ENCODE measurements around the gene STPG3.

Gene STPG3

GRCh38 chr9:137264067-137264466 is 13.0 kb downstream of the STPG3 start:
- DNase-seq (ENCODE audit: insufficient read length, low spot score) (no peak), FAIRE-seq (no peak)

GRCh38 chr9:137265496-137266161 is 14.5 kb downstream of the STPG3 start:
- FAIRE-seq (no peak), DNase-seq (ENCODE audit: insufficient read length, low spot score) (no peak)

- FAIRE-seq, result no peak
- no peak for DNase-seq (ENCODE audit: insufficient read length, low spot score)
Observed at GRCh38 chr9:137266162-137266527, 15.1 kb downstream of the STPG3 start.

- FAIRE-seq, result no peak
- no peak for DNase-seq (ENCODE audit: insufficient read length, low spot score)
Observed at GRCh38 chr9:137266585-137267453, 15.7 kb downstream of the STPG3 start.

GRCh38 chr9:137267933-137268355 is 16.9 kb downstream of the STPG3 start:
- DNase-seq (ENCODE audit: insufficient read length, low spot score) (peak; percentile 60), FAIRE-seq (peak; percentile 78)

- FAIRE-seq (no peak), DNase-seq (ENCODE audit: insufficient read length, low spot score) (no peak)
Observed at GRCh38 chr9:137268538-137269201, 17.6 kb downstream of the STPG3 start.

GRCh38 chr9:137269231-137269772 is 18.2 kb downstream of the STPG3 start:
- FAIRE-seq, result peak; percentile 45
- DNase-seq (ENCODE audit: insufficient read length, low spot score), result no peak

- no peak for FAIRE-seq
- no peak for DNase-seq (ENCODE audit: insufficient read length, low spot score)
Observed at GRCh38 chr9:137270929-137271695, 20.0 kb downstream of the STPG3 start.

GRCh38 chr9:137271696-137272076 is 20.6 kb downstream of the STPG3 start:
- DNase-seq (ENCODE audit: insufficient read length, low spot score) (no peak), FAIRE-seq (no peak)

GRCh38 chr9:137272241-137273094 is 21.4 kb downstream of the STPG3 start:
- DNase-seq (ENCODE audit: insufficient read length, low spot score), result no peak
- no peak for FAIRE-seq

- FAIRE-seq, result no peak
Observed at GRCh38 chr9:137273095-137273490, 22.0 kb downstream of the STPG3 start.

GRCh38 chr9:137273611-137274320 is 22.7 kb downstream of the STPG3 start:
- FAIRE-seq (no peak), DNase-seq (ENCODE audit: insufficient read length, low spot score) (no peak)

More at GRCh38 chr9:137273095-137273490, 22.0 kb downstream of the STPG3 start:
- no peak for DNase-seq (ENCODE audit: insufficient read length, low spot score)

GRCh38 chr9:137275203-137275587 is 24.1 kb downstream of the STPG3 start:
- FAIRE-seq, result no peak
- DNase-seq (ENCODE audit: insufficient read length, low spot score), result no peak

GRCh38 chr9:137275588-137276472 is 24.7 kb downstream of the STPG3 start:
- FAIRE-seq, result no peak
- no peak for DNase-seq (ENCODE audit: insufficient read length, low spot score)

- FAIRE-seq (peak; percentile 78), DNase-seq (ENCODE audit: insufficient read length, low spot score) (no peak)
Observed at GRCh38 chr9:137276473-137277328, 25.6 kb downstream of the STPG3 start.

GRCh38 chr9:137277329-137278041 is 26.4 kb downstream of the STPG3 start, which contains the start of gene TOR4A:
TSS of gene TOR4A (plus strand) at chr9:137277726. CDS start at chr9:137278690, 964 bp downstream.
- FAIRE-seq (peak; percentile 96), DNase-seq (ENCODE audit: insufficient read length, low spot score) (peak; percentile 99)
